ENCODE data around the gene CCDC54. TPM values are rescaled to one million over a fixed set of nuclear protein-coding genes. Genes with fewer than 3 reads are reported as not detected.

Gene CCDC54
- total RNA-seq, 1 donor from 2014 or later = not detected

GRCh38 chr3:107402214-107402613 is 25.0 kb downstream of the CCDC54 start:
- no peaks in the 10 kb centered on the region for H3K36me3 ChIP-seq
- no peak overlapping the region for H3K4me3 ChIP-seq
- no peaks in the 10 kb centered on the region for H3K9me3 Mint-ChIP-seq
- H3K27me3 ChIP-seq = no peaks in the 10 kb centered on the region
- no peaks in the 10 kb centered on the region for H3K36me3 Mint-ChIP-seq
- no peak for DNase-seq (ENCODE audit: low spot score)
- no peaks in the 10 kb centered on the region for H4K20me1 ChIP-seq (ENCODE audit: low read depth)
- no peaks in the 10 kb centered on the region for H3K9me3 ChIP-seq (ENCODE audit: low read depth)
- no peaks in the 10 kb centered on the region for H3K27me3 Mint-ChIP-seq (ENCODE audit: insufficient read depth, low read depth)
- no peak overlapping the region for H3K4me2 ChIP-seq
- H3K4me1 Mint-ChIP-seq = no peaks in the 10 kb centered on the region
- TF ChIP-seq EZH2 (IDR thresholded peaks at IDR 0.05) (no peak), CTCF (IDR thresholded peaks at IDR 0.05) (no peak), EZH2phosphoT487 (IDR thresholded peaks at IDR 0.05) (no peak)
- no peak overlapping the region for H3K27ac ChIP-seq
- no peak overlapping the region for H3K9ac ChIP-seq
- H3K4me1 ChIP-seq = no peaks in the 10 kb centered on the region
- no peaks in the 10 kb centered on the region for H3K79me2 ChIP-seq (ENCODE audit: low read depth)
- H3K27ac Mint-ChIP-seq = no peak overlapping the region
- H2AFZ ChIP-seq (replicated peaks) = no peak overlapping the region
- no peaks in the 10 kb centered on the region for H3F3A ChIP-seq (ENCODE audit: low read depth)
- H3K4me3 Mint-ChIP-seq = no peak overlapping the region

- H2AFZ ChIP-seq (replicated peaks) = no peak overlapping the region
- Mint-ChIP-seq H3K9me3 (peaks cover 9% of the 10 kb centered on the region), H3K4me3 (no peak overlapping the region), H3K36me3 (peaks cover 3% of the 10 kb centered on the region), H3K27me3 (ENCODE audit: insufficient read depth, low read depth) (peaks cover 3% of the 10 kb centered on the region), H3K4me1 (no peaks in the 10 kb centered on the region), H3K27ac (no peak overlapping the region)
- H3K79me2 ChIP-seq (ENCODE audit: low read depth) = no peaks in the 10 kb centered on the region
- peaks cover 5% of the 10 kb centered on the region for H3K9me3 ChIP-seq (ENCODE audit: low read depth)
- no peaks in the 10 kb centered on the region for H3K27me3 ChIP-seq
- no peaks in the 10 kb centered on the region for H3F3A ChIP-seq (ENCODE audit: low read depth)
- H3K4me1 ChIP-seq = no peaks in the 10 kb centered on the region
- no peak overlapping the region for H3K4me3 ChIP-seq
- H4K20me1 ChIP-seq (ENCODE audit: low read depth) = no peaks in the 10 kb centered on the region
- DNase-seq (ENCODE audit: low spot score) = no peak
- H3K9ac ChIP-seq = no peak overlapping the region
- H3K36me3 ChIP-seq = no peaks in the 10 kb centered on the region
- no peak overlapping the region for H3K4me2 ChIP-seq
- no peak for TF ChIP-seq EZH2phosphoT487 (IDR thresholded peaks at IDR 0.05)
- no peak for TF ChIP-seq EZH2 (IDR thresholded peaks at IDR 0.05)
- no peak for TF ChIP-seq CTCF (IDR thresholded peaks at IDR 0.05)
- no peak overlapping the region for H3K27ac ChIP-seq
These were observed 27.7 kb downstream of the CCDC54 start for GRCh38 chr3:107404727-107405469.

GRCh38 chr3:107407355-107407754 is 30.1 kb downstream of the CCDC54 start:
- H3K79me2 ChIP-seq (ENCODE audit: low read depth) = no peaks in the 10 kb centered on the region
- Mint-ChIP-seq H3K9me3 (peaks cover 15% of the 10 kb centered on the region), H3K36me3 (peaks cover 3% of the 10 kb centered on the region), H3K4me1 (no peaks in the 10 kb centered on the region), H3K27me3 (ENCODE audit: insufficient read depth, low read depth) (peaks cover 3% of the 10 kb centered on the region), H3K4me3 (no peak overlapping the region), H3K27ac (no peak overlapping the region)
- no peaks in the 10 kb centered on the region for H3K36me3 ChIP-seq
- H3K4me3 ChIP-seq = no peak overlapping the region
- no peak overlapping the region for H3K4me2 ChIP-seq
- H4K20me1 ChIP-seq (ENCODE audit: low read depth) = no peaks in the 10 kb centered on the region
- H3K27me3 ChIP-seq = no peaks in the 10 kb centered on the region
- no peak overlapping the region for H2AFZ ChIP-seq (replicated peaks)
- peaks cover 8% of the 10 kb centered on the region for H3K9me3 ChIP-seq (ENCODE audit: low read depth)
- DNase-seq (ENCODE audit: low spot score) = no peak
- H3F3A ChIP-seq (ENCODE audit: low read depth) = no peaks in the 10 kb centered on the region
- no peaks in the 10 kb centered on the region for H3K4me1 ChIP-seq
- no peak for TF ChIP-seq EZH2phosphoT487 (IDR thresholded peaks at IDR 0.05)
- no peak for TF ChIP-seq EZH2 (IDR thresholded peaks at IDR 0.05)
- TF ChIP-seq CTCF (IDR thresholded peaks at IDR 0.05) = no peak
- no peak overlapping the region for H3K9ac ChIP-seq
- no peak overlapping the region for H3K27ac ChIP-seq

All from neural progenitor cell (in vitro differentiated cells).